DND-41 (cell line): Measurements from ENCODE around the gene JARID2.

Experiments used
- ATAC-seq: fragments of 200-7000 bp; cut with Tn5 transposase; 3 replicates; pipeline ENCODE4 v1.9.1; 2021; ENCODE audit warnings: low read depth; ENCODE audit not compliant: insufficient read depth
- DNase-seq: peaks from one replicate; pipeline ENCODE4 v3.0.0-alpha.2; 2020
- H2AFZ ChIP-seq: 2 replicates; pipeline ENCODE4 v1.6.0; 2012; ENCODE audit warnings: low read depth, low read length
- H3K27ac ChIP-seq: 2 replicates; pipeline ENCODE4 v1.5.1; 2012; ENCODE audit warnings: low read length, inconsistent platforms
- H3K27me3 ChIP-seq: fragments of 200-600 bp; sonication (generic); 2 replicates; pipeline ENCODE4 v1.6.0; 2012; ENCODE audit warnings: low read length, mild to moderate bottlenecking, inconsistent platforms; ENCODE audit not compliant: insufficient read depth, poor library complexity
- H3K36me3 ChIP-seq: 2 replicates; pipeline ENCODE4 v1.5.1; 2012; ENCODE audit warnings: low read length, inconsistent platforms; ENCODE audit not compliant: insufficient read depth
- H3K4me1 ChIP-seq: 2 replicates; pipeline ENCODE4 v1.5.1; 2012; ENCODE audit warnings: mild to moderate bottlenecking, low read length; ENCODE audit not compliant: insufficient read depth
- H3K4me2 ChIP-seq: 2 replicates; pipeline ENCODE4 v1.6.0; 2012; ENCODE audit warnings: mild to moderate bottlenecking, moderate library complexity, low read length, inconsistent platforms; ENCODE audit not compliant: insufficient read depth
- H3K4me3 ChIP-seq, 2 experiments: fragments of 200-600 bp in 1 of 2; shearing (Covaris generic) in 1 of 2; 2 replicates each; pipeline ENCODE4 v1.5.1; 2012 to 2016; ENCODE audit warnings: inconsistent platforms in 2 of 2, low read length in 2 of 2, mild to moderate bottlenecking in 2 of 2, low read depth in 1 of 2, moderate library complexity in 1 of 2
- H3K79me2 ChIP-seq: 2 replicates; pipeline ENCODE4 v1.6.0; 2012; ENCODE audit warnings: low read length, inconsistent platforms; ENCODE audit not compliant: insufficient read depth
- H3K9ac ChIP-seq: 2 replicates; pipeline ENCODE4 v1.6.0; 2012; ENCODE audit warnings: low read depth, mild to moderate bottlenecking, inconsistent platforms, low read length, moderate library complexity
- H3K9me3 ChIP-seq: 2 replicates; pipeline ENCODE4 v1.5.1; 2012; ENCODE audit warnings: low read length, moderate library complexity, mild to moderate bottlenecking, inconsistent platforms; ENCODE audit not compliant: insufficient read depth, severe bottlenecking
- H4K20me1 ChIP-seq: 2 replicates; pipeline ENCODE4 v1.6.0; 2012; ENCODE audit warnings: low read length; ENCODE audit not compliant: insufficient read depth
- EZH2 ChIP-seq: IDR thresholded peaks from 3 replicates; pipeline ENCODE4 v1.6.1; 2012; ENCODE audit warnings: borderline replicate concordance, low read depth, mild to moderate bottlenecking, moderate library complexity, low read length, inconsistent platforms; ENCODE audit not compliant: severe bottlenecking
- TF ChIP-seq, protein P1 (sequence below): IDR thresholded peaks from 2 replicates; pipeline ENCODE4 v1.5.1; 2012; ENCODE audit warnings: borderline replicate concordance, low read length, moderate library complexity, mild to moderate bottlenecking; ENCODE audit not compliant: poor library complexity, severe bottlenecking; ENCODE audit errors: extremely low read depth

JARID2 gene

DNA sequence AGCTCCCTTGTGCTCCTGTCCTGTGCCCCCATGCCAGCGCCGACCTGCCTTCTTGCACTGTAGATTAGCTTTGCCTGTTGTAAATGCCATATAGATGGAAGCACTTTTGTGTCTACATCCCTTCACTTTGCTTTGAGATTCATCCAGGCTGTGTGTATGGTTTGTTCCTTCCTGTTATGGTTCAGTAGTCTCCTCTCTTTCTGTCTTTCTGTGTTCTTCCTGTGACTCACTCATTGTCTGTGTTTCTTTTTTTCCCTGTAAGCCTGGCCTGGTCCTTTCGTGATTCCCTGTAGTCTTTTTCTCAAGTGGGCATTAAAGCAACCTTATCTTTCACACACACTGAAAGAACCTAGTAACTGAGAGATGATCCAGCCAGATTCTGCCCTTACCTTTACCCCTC lies 66.6 kb downstream of the JARID2 start:
- Histone ChIP-seq H3K27ac (no peak overlapping the region), H3K36me3 (no peaks in the 10 kb centered on the region), H3K4me1 (no peaks in the 10 kb centered on the region), H3K9ac (no peak overlapping the region), H3K27me3 (no peaks in the 10 kb centered on the region), H4K20me1 (peaks cover 32% of the 10 kb centered on the region), H3K4me3 (no peak overlapping the region), H3K79me2 (peaks cover 80% of the 10 kb centered on the region), H3K9me3 (no peaks in the 10 kb centered on the region), H2AFZ (no peak overlapping the region), H3K4me2 (no peak overlapping the region)
- no peak; the same call in 2 of the 3 replicates for ATAC-seq
- DNase-seq = no peak
- no peak for TF ChIP-seq EZH2
- TF ChIP-seq, protein P1, sequence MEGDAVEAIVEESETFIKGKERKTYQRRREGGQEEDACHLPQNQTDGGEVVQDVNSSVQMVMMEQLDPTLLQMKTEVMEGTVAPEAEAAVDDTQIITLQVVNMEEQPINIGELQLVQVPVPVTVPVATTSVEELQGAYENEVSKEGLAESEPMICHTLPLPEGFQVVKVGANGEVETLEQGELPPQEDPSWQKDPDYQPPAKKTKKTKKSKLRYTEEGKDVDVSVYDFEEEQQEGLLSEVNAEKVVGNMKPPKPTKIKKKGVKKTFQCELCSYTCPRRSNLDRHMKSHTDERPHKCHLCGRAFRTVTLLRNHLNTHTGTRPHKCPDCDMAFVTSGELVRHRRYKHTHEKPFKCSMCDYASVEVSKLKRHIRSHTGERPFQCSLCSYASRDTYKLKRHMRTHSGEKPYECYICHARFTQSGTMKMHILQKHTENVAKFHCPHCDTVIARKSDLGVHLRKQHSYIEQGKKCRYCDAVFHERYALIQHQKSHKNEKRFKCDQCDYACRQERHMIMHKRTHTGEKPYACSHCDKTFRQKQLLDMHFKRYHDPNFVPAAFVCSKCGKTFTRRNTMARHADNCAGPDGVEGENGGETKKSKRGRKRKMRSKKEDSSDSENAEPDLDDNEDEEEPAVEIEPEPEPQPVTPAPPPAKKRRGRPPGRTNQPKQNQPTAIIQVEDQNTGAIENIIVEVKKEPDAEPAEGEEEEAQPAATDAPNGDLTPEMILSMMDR = no peak

DNA sequence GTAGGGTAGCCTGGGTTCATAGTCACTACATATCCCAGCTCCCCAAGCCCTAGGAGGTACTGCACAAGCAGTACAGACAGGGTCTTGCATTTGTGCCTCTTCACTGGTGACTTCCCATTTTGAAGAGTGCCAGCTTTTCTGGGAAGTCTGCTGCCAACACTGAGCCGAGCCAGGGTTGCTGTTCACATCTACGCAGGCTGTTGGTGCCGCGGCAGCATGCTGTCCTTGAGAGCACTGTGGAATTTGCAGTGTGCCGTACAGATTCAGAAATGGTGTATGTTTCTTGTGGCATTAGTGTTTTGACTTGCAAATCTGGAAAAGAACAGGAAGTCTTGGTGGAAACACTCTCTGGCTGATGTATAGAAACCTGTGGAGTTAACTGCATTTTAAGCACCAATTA lies 67.5 kb downstream of the JARID2 start:
- H3K4me3 ChIP-seq = no peak overlapping the region
- ATAC-seq = no peak
- no peak overlapping the region for H2AFZ ChIP-seq
- DNase-seq = no peak
- H3K4me1 ChIP-seq = no peaks in the 10 kb centered on the region
- H3K27me3 ChIP-seq = no peaks in the 10 kb centered on the region
- no peak overlapping the region for H3K4me2 ChIP-seq
- H3K9me3 ChIP-seq = no peaks in the 10 kb centered on the region
- TF ChIP-seq, protein P1 = no peak
- TF ChIP-seq EZH2 = no peak
- H3K27ac ChIP-seq = no peak overlapping the region
- peaks cover 35% of the 10 kb centered on the region for H4K20me1 ChIP-seq
- peaks cover 79% of the 10 kb centered on the region for H3K79me2 ChIP-seq
- H3K36me3 ChIP-seq = no peaks in the 10 kb centered on the region
- no peak overlapping the region for H3K9ac ChIP-seq

DNA sequence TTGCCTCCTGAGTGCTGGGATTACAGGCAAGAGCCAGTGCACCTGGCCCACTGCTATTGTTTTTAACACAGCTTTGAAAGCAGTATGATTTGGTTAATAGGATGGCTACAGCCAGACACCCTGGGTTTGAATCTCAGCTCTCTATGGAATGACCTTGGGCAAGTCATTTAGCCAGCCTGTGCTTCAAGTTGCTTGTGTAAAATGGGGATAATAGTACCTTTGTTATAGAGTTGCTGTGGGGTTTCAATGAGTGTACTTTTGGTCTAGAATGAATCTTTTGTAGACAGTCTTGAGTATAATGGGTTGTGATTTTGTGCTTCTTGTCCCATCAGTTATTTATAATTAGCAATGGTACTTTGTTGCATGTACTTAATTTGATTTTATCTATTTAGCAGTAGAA lies 70.9 kb downstream of the JARID2 start:
- TF ChIP-seq EZH2 = no peak
- TF ChIP-seq, protein P1 = no peak
- Histone ChIP-seq H3K9ac (no peak overlapping the region), H3K4me2 (no peak overlapping the region), H3K27me3 (no peaks in the 10 kb centered on the region), H4K20me1 (peaks cover 37% of the 10 kb centered on the region), H3K4me1 (no peaks in the 10 kb centered on the region), H3K4me3 (no peak overlapping the region), H2AFZ (no peak overlapping the region), H3K79me2 (peaks cover 76% of the 10 kb centered on the region), H3K9me3 (no peaks in the 10 kb centered on the region), H3K27ac (no peak overlapping the region), H3K36me3 (no peaks in the 10 kb centered on the region)
- DNase-seq = no peak
- no peak for ATAC-seq

DNA sequence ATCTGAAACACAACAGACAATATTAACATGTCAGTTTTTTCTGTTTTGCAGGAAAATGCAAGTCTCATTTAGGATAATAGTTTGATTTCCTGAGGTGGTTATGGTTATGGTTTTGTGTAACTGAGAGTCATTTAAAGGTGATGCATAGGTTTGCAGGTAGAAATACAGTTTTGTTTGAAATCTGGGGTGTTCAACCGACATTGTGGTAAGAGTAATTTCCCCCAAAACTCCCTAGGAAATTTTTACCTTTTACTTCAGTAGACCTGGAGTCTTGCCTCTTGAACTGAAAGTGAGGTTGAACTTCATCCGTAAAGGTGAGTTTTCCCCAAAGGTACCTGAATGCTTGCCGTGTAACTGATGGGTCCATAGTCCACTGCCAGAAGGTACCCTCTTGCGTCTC lies 71.4 kb downstream of the JARID2 start:
- TF ChIP-seq EZH2 = no peak
- TF ChIP-seq, protein P1 = no peak
- no peaks in the 10 kb centered on the region for H3K4me1 ChIP-seq
- H3K27ac ChIP-seq = no peak overlapping the region

More for the DNA sequence above, 71.4 kb downstream of the JARID2 start:
- Histone ChIP-seq H3K9ac (no peak overlapping the region), H2AFZ (no peak overlapping the region), H4K20me1 (peaks cover 41% of the 10 kb centered on the region), H3K9me3 (no peaks in the 10 kb centered on the region), H3K4me2 (no peak overlapping the region), H3K79me2 (peaks cover 81% of the 10 kb centered on the region), H3K36me3 (no peaks in the 10 kb centered on the region), H3K27me3 (no peaks in the 10 kb centered on the region), H3K4me3 (no peak overlapping the region)
- DNase-seq = no peak
- ATAC-seq = no peak
